HG03108 (cell line): ENCODE measurements around the gene TTLL9.

ENCODE experiments used
- ATAC-seq: cut with Tn5 transposase; IDR thresholded peaks from one replicate; pipeline ENCODE4 v1.9.1; 2021; ENCODE audit warnings: moderate library complexity; ENCODE audit not compliant: unreplicated experiment

TTLL9 gene

GRCh38 chr20:31877684-31878083 is 7.2 kb downstream of the TTLL9 start:
- ATAC-seq, result no peak

- ATAC-seq, result peak; percentile 64
These were observed 8.9 kb downstream of the TTLL9 start for GRCh38 chr20:31879143-31879987.

DNA sequence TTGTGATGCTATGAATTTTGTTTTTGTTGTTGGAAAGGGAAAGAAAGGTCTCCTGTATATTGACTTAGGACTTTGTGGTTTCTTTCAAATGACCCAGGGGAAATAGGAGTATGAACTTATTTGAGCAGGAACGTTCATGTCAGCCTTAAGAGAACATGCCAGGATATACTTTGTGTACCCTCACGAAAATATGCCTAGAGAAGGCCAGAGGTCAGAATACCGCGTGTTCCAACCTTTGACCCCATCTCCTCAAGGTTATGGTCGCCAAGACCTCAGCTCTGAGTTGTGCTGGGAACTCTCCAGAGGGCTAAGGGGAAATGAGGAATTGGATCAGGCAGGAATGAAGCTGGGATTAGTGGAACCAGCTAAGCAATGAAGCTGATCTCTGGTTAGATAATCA is 11.5 kb downstream of the TTLL9 start:
- ATAC-seq, result no peak

DNA sequence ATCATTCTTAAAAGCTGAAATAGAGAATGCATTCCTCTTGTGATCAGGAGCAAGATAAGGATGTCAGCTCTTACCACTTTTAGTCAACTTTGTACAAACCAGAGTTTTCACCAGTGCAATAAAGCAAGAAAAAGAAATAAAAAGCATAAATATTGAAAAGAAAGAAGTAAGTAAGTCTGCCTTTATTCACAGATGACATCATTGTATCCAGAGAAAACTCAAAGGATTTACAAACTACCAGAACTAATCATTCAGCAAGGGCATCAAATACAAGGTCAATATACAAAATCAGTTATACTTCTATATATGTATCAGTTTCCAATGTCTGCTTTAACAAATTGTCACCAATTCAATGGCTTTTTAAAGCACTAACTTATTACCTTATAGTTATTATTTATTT is 13.4 kb downstream of the TTLL9 start:
- ATAC-seq, result no peak

GRCh38 chr20:31890646-31891045 is 20.2 kb downstream of the TTLL9 start:
- no peak for ATAC-seq

DNA sequence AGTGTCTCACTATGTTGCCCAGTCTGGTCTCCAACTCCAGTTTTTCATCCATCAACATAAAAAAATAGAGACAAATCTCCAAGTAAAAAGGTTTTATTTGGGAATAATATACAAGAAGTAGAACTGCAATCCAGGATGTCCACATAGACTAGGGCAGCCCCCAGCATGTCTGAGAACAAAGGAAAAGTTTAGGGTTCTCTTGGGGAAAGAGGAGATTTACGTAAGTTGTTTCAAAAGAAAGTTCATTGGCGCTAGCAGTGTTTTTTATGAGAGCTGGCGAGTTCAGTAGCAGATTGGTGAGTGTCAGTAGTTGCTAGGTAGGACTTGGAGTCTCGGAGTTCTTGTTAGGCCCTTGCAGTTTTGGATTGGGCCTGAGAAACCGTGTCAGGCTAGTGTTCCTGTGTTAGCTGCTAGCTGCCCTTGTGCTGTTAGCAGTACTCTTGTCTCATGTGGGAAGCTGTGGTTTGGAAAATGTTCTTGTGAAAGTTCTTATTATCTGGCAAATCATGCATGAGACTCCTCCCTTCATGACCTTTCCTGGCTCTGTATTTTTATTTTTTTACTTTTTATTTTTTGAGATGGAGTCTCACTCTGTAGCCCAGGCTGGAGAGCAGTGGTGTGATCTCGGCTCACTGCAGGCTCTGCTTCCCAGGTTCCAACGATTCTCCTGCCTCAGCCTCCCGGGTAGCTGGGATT is 24.7 kb downstream of the TTLL9 start:
- ATAC-seq, result peak; percentile 87

DNA sequence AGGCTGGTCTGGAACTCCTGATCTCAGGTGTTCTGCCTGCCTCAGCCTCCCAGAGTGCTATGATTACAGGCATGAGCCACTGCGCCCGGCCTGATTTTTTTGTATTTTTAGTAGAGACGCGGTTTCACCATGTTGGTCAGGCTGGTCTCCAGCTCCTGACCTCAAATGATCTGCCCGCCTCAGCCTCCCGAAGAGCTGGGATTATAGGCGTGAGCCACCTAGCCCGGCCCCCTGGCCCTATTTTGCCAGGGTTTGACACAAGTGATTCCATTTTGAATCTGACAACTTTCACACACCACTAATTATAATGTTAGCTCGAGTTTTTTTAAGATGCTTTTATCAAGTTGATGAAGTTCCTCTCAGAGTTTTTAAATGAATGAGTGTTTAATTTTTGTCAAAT is 25.6 kb downstream of the TTLL9 start:
- ATAC-seq, result no peak

GRCh38 chr20:31897541-31897940 is 27.1 kb downstream of the TTLL9 start:
- ATAC-seq, result no peak

GRCh38 chr20:31901615-31902014 is 31.2 kb downstream of the TTLL9 start:
- no peak for ATAC-seq

GRCh38 chr20:31903627-31904386 is 33.4 kb downstream of the TTLL9 start:
- no peak for ATAC-seq

DNA sequence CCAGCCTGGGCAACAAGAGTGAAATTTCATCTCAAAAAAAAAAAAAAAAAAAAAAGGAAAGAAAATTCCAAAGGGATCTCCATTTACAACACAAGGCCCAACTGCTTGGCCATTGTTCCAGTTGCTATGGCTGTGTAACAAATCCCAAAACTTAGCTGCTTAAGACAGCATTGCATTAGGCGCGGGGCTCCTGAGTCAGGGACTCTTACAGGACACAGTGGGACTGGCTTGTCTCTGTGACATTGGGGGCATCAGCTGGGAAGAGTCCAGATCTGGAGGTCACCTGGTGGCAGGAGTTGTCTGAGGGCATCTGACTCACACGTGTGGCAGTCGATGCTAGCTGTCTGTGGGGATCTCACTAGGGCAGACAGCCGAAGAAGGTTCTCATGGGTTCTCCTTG is 35.6 kb downstream of the TTLL9 start:
- no peak for ATAC-seq

- no peak for ATAC-seq
These were observed 36.6 kb downstream of the TTLL9 start for GRCh38 chr20:31907046-31907445.

GRCh38 chr20:31908016-31908415 is 37.6 kb downstream of the TTLL9 start:
- ATAC-seq, result no peak

DNA sequence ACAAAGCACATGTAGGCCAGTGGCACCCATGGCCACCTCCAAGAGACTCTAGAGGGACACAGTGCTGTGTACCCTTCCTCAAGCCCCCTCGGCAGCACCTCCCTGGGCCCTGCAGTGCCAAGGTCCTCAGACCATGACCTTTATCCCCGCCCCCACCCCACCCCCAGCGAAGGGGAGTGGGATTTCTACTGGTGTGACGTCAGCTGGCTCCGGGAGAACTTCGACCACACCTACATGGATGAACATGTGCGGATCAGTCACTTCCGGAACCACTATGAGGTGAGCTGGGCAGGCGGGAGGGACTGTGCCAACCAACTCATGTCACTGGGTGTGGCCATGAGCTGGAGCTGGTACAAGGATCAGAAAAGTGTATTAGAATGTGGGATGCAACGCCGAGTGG is 38.0 kb downstream of the TTLL9 start:
- no peak for ATAC-seq

- no peak for ATAC-seq
These were observed 39.0 kb downstream of the TTLL9 start for GRCh38 chr20:31909253-31910070.

- no peak for ATAC-seq
These were observed 39.8 kb downstream of the TTLL9 start for GRCh38 chr20:31910071-31910803.

DNA sequence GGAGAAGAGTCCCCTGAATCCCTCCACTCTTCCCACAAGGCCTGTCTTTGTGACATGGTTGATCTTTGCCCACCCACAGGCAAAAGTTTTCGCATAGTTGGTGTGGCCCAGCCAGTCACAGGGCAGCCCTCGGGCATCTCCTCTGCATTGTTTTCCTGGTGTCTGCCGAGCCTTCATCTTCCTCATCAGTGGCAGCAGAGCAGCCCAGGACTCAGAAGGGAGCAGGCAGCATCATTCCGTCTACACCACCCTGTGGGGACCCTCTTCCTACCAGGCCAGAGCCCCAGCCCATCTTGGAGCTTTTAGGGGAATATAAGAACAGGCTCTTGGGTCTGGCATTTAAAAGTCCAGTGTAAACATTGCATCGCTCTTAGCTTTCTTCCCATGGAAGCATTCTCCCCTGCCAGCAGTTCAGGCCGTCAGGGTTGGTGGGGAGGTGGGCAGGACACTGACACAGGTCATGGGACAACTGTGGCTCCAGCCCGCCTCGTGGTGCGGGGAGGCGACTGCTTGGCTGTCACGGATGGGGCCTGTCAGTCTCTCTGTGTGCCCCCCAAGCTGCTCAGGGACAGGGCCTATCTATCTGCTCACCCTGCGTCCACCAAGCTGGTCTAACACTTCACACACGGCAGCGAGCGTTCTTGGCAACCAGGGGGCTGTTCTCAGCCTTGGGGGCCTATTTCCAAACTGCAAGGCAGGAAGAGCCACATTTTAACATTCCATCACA is 43.2 kb downstream of the TTLL9 start:
- ATAC-seq, result no peak

GRCh38 chr20:31914170-31914569 is 43.7 kb downstream of the TTLL9 start:
- no peak for ATAC-seq

DNA sequence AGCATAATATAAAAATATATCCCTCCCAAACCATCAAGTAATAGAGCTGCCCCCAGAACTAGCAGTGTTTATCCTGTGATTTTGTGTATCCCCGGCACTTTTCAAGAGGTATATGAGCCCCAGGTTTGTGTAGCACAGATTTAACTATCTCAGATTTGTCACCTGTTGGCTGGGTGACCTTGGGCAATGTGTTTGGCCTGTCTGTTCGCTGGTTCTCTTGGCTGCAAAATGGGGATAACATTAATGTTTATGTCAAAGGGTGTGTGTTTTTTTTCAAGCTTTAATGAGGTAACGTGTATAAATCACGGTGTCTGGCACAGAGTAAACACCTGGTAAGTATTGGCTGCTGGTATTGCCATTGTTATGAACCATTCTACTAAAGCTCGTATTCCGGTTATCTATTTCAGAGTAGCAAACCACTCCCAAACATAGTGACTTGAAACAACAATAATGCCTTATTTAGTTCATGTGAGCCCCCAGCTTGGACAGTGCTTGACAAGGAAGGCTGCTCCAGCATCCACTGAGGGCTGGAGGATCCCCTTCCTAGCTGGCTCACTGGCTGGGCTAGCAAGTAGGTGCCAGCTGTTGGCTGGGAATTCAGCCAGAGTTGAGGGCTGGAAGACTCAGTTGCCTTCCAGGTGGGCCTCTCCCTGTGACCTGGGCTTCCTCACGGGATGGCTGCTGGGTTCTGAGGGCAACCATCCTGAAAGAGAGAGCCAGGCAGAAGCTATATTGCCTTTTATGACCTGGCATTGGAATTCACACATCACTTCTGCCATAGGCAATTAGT is 45.3 kb downstream of the TTLL9 start:
- ATAC-seq, result no peak
